T-helper 2 cell treated with Interferon-gamma antibody and Interleukin-4, amounts not matched to agents 100 ng/mL and 5 ng/mL, for 36 hours (primary cell): ENCODE data around the gene ESR2. TPM values are rescaled to one million over a fixed set of nuclear protein-coding genes. Genes with fewer than 3 reads are reported as not detected.
"Not testable (repeated sequence)": the region's sequence is repeated elsewhere in the genome, so short reads cannot be mapped to it uniquely, and the experiment has no call there.

Source experiments
- intact Hi-C: fragments of 100-400 bp; cut with micrococcal nuclease; formaldehyde crosslinking; loops from one replicate; pipeline ENCODE4 v1.15.1; 2023
- total RNA-seq: library from RNA; stranded (reverse); gene quantifications from 2 replicates; pipeline ENCODE4 v1.2.3, GENCODE V29; 2022

ESR2 gene
- 0.25 and 0.55 TPM in 2 replicates for total RNA-seq

- intact Hi-C loops = loop anchor here (2.0 to 10.0 kb wide), 2 partner anchors 139 to 283 kb away; no protein-coding TSS in a partner anchor
These were observed at the start of gene ESR2 for GRCh38 chr14:64293976-64294671. ESR2 (minus strand) TSS chr14:64294371; CDS start chr14:64282985, 11,386 bp downstream.

GRCh38 chr14:64340560-64341196, 46.5 kb upstream of the ESR2 start:
- intact Hi-C loops = no loop called here

- intact Hi-C loops = loop anchor here (1.0 to 5.0 kb wide), 6 partner anchors 50 to 696 kb away; partner anchors contain the start of genes AKAP5, MTHFD1 and SYNE2
These were observed 44.6 kb upstream of the ESR2 start for GRCh38 chr14:64338616-64339316.

- intact Hi-C loops = loop anchor here (1.0 to 5.0 kb wide), 5 partner anchors 50 to 696 kb away; partner anchors contain the start of genes AKAP5, MTHFD1 and SYNE2
These were observed 43.9 kb upstream of the ESR2 start for GRCh38 chr14:64337888-64338615.

- intact Hi-C loops = no loop called here
These were observed 35.0 kb upstream of the ESR2 start for GRCh38 chr14:64329149-64329548.

- intact Hi-C loops = no loop called here
These were observed 32.3 kb upstream of the ESR2 start for GRCh38 chr14:64326502-64326901.

GRCh38 chr14:64324895-64325294, 30.7 kb upstream of the ESR2 start:
- intact Hi-C loops = no loop called here

- intact Hi-C loops = no loop called here
These were observed 30.3 kb upstream of the ESR2 start for GRCh38 chr14:64324461-64324860.

GRCh38 chr14:64320362-64320761, 26.2 kb upstream of the ESR2 start:
- intact Hi-C loops = not testable (repeated sequence)

GRCh38 chr14:64318695-64319094, 24.5 kb upstream of the ESR2 start:
- intact Hi-C loops = not testable (repeated sequence)

- intact Hi-C loops = loop anchor here (5.0 kb wide), 1 partner anchor 451 kb away; the partner anchor contains the start of gene SYNE2
These were observed 9.3 kb upstream of the ESR2 start for GRCh38 chr14:64303471-64303917.

GRCh38 chr14:64298773-64299172, 4.6 kb upstream of the ESR2 start:
- intact Hi-C loops = loop anchor here (5.0 to 10.0 kb wide), 2 partner anchors 66 to 144 kb away; no protein-coding TSS in a partner anchor

- intact Hi-C loops = loop anchor here (5.0 to 10.0 kb wide), 2 partner anchors 64 to 142 kb away; no protein-coding TSS in a partner anchor
These were observed 2.4 kb upstream of the ESR2 start for GRCh38 chr14:64296561-64296960.

GRCh38 chr14:64294672-64295413, 672 bp upstream of the ESR2 start:
- intact Hi-C loops = loop anchor here (2.0 to 10.0 kb wide), 3 partner anchors 63 to 284 kb away; no protein-coding TSS in a partner anchor

- intact Hi-C loops = loop anchor here (10.0 kb wide), 1 partner anchor 137 kb away; no protein-coding TSS in a partner anchor
These were observed 2.0 kb downstream of the ESR2 start for GRCh38 chr14:64292197-64292596.

- intact Hi-C loops = no loop called here
These were observed 4.6 kb downstream of the ESR2 start for GRCh38 chr14:64289571-64289970.

GRCh38 chr14:64281805-64282204, 12.4 kb downstream of the ESR2 start:
- intact Hi-C loops = no loop called here

GRCh38 chr14:64279704-64280668, 14.2 kb downstream of the ESR2 start:
- intact Hi-C loops = loop anchor here (1.0 kb wide), 1 partner anchor 14 kb away; no protein-coding TSS in a partner anchor

- intact Hi-C loops = no loop called here
These were observed 15.7 kb downstream of the ESR2 start for GRCh38 chr14:64278458-64278857.
